Hepatocyte (in vitro differentiated cells): ENCODE measurements around the gene FNDC3B. TPM values are rescaled to one million over a fixed set of nuclear protein-coding genes. Genes with fewer than 3 reads are reported as not detected.

Experiments used
- DNase-seq: peaks from one replicate; pipeline ENCODE4 v3.0.0-alpha.2; 2016; ENCODE audit warnings: low spot score
- H2AFZ ChIP-seq: fragments of 200-600 bp; sonication (generic); 2 replicates; pipeline ENCODE4 v1.6.0; 2016; ENCODE audit warnings: antibody characterized with exemption, mild to moderate bottlenecking
- H3K27ac ChIP-seq: fragments of 200-600 bp; sonication (generic); 2 replicates; pipeline ENCODE4 v1.5.1; 2016; ENCODE audit warnings: mild to moderate bottlenecking
- H3K27me3 ChIP-seq: fragments of 200-600 bp; sonication (generic); 2 replicates; pipeline ENCODE4 v1.6.1; 2016
- H3K36me3 ChIP-seq: fragments of 200-600 bp; sonication (generic); replicated peaks from 2 replicates; pipeline ENCODE4 v1.5.1; 2016; ENCODE audit warnings: low read depth; ENCODE audit not compliant: insufficient read depth
- H3K4me1 ChIP-seq: fragments of 200-600 bp; sonication (generic); 2 replicates; pipeline ENCODE4 v1.5.1; 2016; ENCODE audit warnings: mild to moderate bottlenecking, moderate library complexity; ENCODE audit not compliant: insufficient read depth
- H3K4me2 ChIP-seq: fragments of 200-600 bp; sonication (generic); 2 replicates; pipeline ENCODE4 v1.6.0; 2016
- H3K4me3 ChIP-seq: fragments of 200-600 bp; sonication (generic); 2 replicates; pipeline ENCODE4 v1.5.1; 2016; ENCODE audit warnings: mild to moderate bottlenecking
- H3K79me2 ChIP-seq: fragments of 200-600 bp; sonication (generic); 2 replicates; pipeline ENCODE4 v1.6.0; 2017; ENCODE audit warnings: mild to moderate bottlenecking
- H3K9me2 ChIP-seq: fragments of 200-600 bp; sonication (generic); replicated peaks from 2 replicates; pipeline ENCODE4 v1.6.0; 2017; ENCODE audit warnings: mild to moderate bottlenecking; ENCODE audit not compliant: insufficient read depth
- H3K9me3 ChIP-seq: fragments of 200-600 bp; sonication (generic); 2 replicates; pipeline ENCODE4 v1.5.1; 2016; ENCODE audit warnings: low read depth, mild to moderate bottlenecking
- H4K20me1 ChIP-seq: fragments of 200-600 bp; sonication (generic); 2 replicates; pipeline ENCODE4 v1.6.0; 2016; ENCODE audit warnings: mild to moderate bottlenecking; ENCODE audit not compliant: insufficient read depth, poor library complexity, severe bottlenecking
- EZH2 ChIP-seq: fragments of 200-600 bp; sonication (generic); IDR thresholded peaks from 2 replicates; pipeline ENCODE4 v1.6.1; 2016; ENCODE audit warnings: antibody characterized with exemption, mild to moderate bottlenecking, borderline replicate concordance
- EZH2phosphoT487 ChIP-seq: fragments of 200-600 bp; sonication (generic); IDR thresholded peaks from one replicate; pipeline ENCODE4 v1.6.1; 2018; ENCODE audit warnings: antibody characterized with exemption, mild to moderate bottlenecking, low read depth, moderate library complexity; ENCODE audit not compliant: unreplicated experiment, severe bottlenecking
- WGBS: methylation state at CpG from one replicate; pipeline ENCODE4 v1.1.6; 2016; ENCODE audit warnings: low lambda C conversion rate; ENCODE audit errors: missing lambda C conversion rate; 5-methylcytosine and 5-hydroxymethylcytosine counted together
- polyA plus RNA-seq: library from polyadenylated mRNA; unstranded; fragments of >200 nt; fragmentation: Nextera tagmentation; extraction: Ambion mirVana; gene quantifications from 2 replicates; pipeline ENCODE4 v1.2.1, GENCODE V29; 2016
- total RNA-seq: library from RNA; depleted of rRNA; stranded (reverse); fragments of >200 nt; gene quantifications from 2 replicates; pipeline ENCODE4 v1.2.3, GENCODE V29; 2014
- TF ChIP-seq, protein P1 (sequence below): fragments of 200-600 bp; sonication (generic); IDR thresholded peaks from 2 replicates; pipeline ENCODE4 v1.5.1; 2016; ENCODE audit warnings: antibody characterized with exemption, mild to moderate bottlenecking; ENCODE audit not compliant: poor library complexity

Gene FNDC3B
- total and polyA plus RNA-seq, 2 experiments from 2014 or later, result 61.2 to 113 TPM

DNA sequence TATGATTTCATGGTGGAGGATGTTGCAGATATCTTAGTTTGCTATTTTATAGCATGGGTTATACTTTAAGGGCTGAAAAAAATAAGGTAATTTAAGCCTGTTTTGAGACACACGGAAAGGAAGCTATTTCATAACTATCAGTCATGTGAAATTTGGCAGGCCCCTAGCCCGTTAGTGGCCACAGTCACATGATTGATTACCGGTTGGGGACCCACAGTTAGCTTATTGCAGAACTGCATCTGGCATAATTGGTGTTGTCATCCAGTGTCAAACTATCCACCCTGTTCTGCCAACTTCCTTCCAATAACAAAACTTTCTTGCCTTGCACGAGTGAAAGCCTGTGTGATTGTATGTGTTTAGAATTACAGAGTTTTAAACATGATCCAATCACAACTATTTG, 35.2 kb downstream of the FNDC3B start:
- Histone ChIP-seq H3K27ac (no peak overlapping the region), H2AFZ (no peak overlapping the region), H3K9me2 (no peaks in the 10 kb centered on the region), H3K79me2 (peaks cover 100% of the 10 kb centered on the region), H3K4me1 (peaks cover 41% of the 10 kb centered on the region), H3K27me3 (no peaks in the 10 kb centered on the region), H3K4me3 (no peak overlapping the region), H4K20me1 (peaks cover 53% of the 10 kb centered on the region), H3K4me2 (no peak overlapping the region), H3K36me3 (no peaks in the 10 kb centered on the region), H3K9me3 (no peaks in the 10 kb centered on the region)
- no peak for DNase-seq
- WGBS, result 64% methylated on average over 4 of the region's 4 CpGs
- TF ChIP-seq EZH2, result no peak
- TF ChIP-seq, protein P1, sequence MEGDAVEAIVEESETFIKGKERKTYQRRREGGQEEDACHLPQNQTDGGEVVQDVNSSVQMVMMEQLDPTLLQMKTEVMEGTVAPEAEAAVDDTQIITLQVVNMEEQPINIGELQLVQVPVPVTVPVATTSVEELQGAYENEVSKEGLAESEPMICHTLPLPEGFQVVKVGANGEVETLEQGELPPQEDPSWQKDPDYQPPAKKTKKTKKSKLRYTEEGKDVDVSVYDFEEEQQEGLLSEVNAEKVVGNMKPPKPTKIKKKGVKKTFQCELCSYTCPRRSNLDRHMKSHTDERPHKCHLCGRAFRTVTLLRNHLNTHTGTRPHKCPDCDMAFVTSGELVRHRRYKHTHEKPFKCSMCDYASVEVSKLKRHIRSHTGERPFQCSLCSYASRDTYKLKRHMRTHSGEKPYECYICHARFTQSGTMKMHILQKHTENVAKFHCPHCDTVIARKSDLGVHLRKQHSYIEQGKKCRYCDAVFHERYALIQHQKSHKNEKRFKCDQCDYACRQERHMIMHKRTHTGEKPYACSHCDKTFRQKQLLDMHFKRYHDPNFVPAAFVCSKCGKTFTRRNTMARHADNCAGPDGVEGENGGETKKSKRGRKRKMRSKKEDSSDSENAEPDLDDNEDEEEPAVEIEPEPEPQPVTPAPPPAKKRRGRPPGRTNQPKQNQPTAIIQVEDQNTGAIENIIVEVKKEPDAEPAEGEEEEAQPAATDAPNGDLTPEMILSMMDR, result no peak
- no peak for TF ChIP-seq EZH2phosphoT487

DNA sequence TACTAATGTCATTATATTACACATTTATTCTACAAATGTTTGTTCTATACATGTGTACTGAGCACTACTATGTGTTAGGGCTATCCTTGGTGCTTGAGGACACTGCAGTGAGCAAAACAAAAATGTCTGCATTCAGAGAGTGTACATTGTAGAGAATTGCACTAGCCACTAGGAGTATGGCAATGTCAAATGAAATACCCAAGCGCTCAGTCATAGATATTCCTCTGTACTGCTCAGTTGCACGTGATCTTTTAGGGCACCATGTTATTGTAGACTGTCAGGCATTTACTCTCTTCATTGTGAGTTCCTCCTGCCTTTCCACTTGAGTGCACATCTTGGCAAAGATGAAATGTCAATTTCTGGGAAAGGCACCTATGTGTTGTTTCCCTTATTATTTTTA, 36.8 kb downstream of the FNDC3B start:
- Histone ChIP-seq H3K4me1 (peaks cover 29% of the 10 kb centered on the region), H3K36me3 (no peaks in the 10 kb centered on the region), H3K79me2 (peaks cover 100% of the 10 kb centered on the region), H3K9me3 (no peaks in the 10 kb centered on the region), H3K27ac (no peak overlapping the region), H2AFZ (no peak overlapping the region), H3K4me3 (no peak overlapping the region), H3K27me3 (no peaks in the 10 kb centered on the region), H3K4me2 (no peak overlapping the region), H3K9me2 (no peaks in the 10 kb centered on the region), H4K20me1 (peaks cover 39% of the 10 kb centered on the region)
- TF ChIP-seq EZH2 (no peak), EZH2phosphoT487 (no peak)
- TF ChIP-seq, protein P1, result no peak
- WGBS, result 98% methylated on average over 2 of the region's 2 CpGs
- DNase-seq, result no peak

GRCh38 chr3:172077197-172077757, 37.9 kb downstream of the FNDC3B start:
- Histone ChIP-seq H3K9me3 (no peaks in the 10 kb centered on the region), H3K4me1 (peaks cover 23% of the 10 kb centered on the region), H3K4me2 (no peak overlapping the region), H3K36me3 (no peaks in the 10 kb centered on the region), H3K4me3 (no peak overlapping the region), H3K27me3 (no peaks in the 10 kb centered on the region), H3K27ac (no peak overlapping the region), H3K9me2 (no peaks in the 10 kb centered on the region), H2AFZ (no peak overlapping the region), H3K79me2 (peaks cover 98% of the 10 kb centered on the region), H4K20me1 (peaks cover 32% of the 10 kb centered on the region)
- no peak for TF ChIP-seq EZH2
- TF ChIP-seq, protein P1, result no peak
- TF ChIP-seq EZH2phosphoT487, result no peak
- no peak for DNase-seq
- 91% methylated on average over 4 of the region's 4 CpGs for WGBS

DNA sequence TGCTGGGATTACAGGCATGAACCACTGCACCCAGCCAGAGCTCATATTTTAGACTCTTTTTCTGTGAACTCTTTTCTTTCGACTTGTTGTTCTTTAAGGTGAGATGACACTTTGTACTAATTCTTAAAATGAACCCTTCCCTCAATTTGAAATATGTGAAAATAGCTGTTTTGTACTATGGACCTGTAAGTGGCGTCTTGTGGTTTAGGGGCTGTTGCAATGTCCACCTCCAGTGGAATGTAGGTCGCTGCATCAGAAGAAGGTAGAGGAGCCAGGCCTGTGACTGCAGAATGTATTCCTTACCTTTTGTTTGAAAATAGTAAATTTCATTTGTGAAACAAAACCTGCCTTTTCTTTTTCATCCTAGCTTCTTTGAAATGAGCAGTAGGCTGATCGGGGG, 38.9 kb downstream of the FNDC3B start:
- Histone ChIP-seq H3K27me3 (no peaks in the 10 kb centered on the region), H3K9me2 (no peaks in the 10 kb centered on the region), H3K79me2 (peaks cover 96% of the 10 kb centered on the region), H3K4me3 (no peak overlapping the region), H3K4me1 (peaks cover 22% of the 10 kb centered on the region), H4K20me1 (peaks cover 22% of the 10 kb centered on the region), H2AFZ (no peak overlapping the region), H3K4me2 (no peak overlapping the region), H3K9me3 (no peaks in the 10 kb centered on the region), H3K27ac (peak overlapping the region; percentile 18), H3K36me3 (no peaks in the 10 kb centered on the region)
- DNase-seq, result no peak
- 74% methylated on average over 4 of the region's 4 CpGs for WGBS
- TF ChIP-seq, protein P1, result no peak
- TF ChIP-seq EZH2 (no peak), EZH2phosphoT487 (no peak)
